ENCODE measurements around the gene SOHLH1. TPM values are rescaled to one million over a fixed set of nuclear protein-coding genes. Genes with fewer than 3 reads are reported as not detected.

The SOHLH1 gene
- total RNA-seq, 1 experiment from 2014 or later: not detected

DNA sequence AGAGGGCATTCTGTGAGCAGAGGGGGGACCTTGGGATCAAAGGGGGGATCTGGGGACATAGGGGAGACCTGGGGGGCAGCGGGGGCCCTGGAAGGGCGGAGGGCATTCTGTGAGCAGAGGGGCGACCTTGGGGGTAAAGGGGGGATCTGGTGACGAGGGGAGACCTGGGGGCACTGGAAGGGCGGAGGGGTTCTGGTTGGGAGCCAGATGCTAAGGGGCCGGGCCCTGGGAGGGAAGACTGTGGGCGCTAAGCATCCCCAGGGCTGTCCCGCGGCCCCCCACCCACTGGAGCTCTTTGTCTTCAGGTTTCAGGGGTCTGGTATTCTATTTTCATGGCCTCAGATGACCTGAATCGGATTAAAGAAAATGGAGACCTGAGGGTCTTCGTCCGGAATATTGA is 35.4 kb downstream of the SOHLH1 start:
- ATAC-seq: no peak
- in situ Hi-C loops (cut with HindIII; ENCODE audit: low pct_unique_long_range_greater_than_20kb, low sequenced_read_pairs) (no loop called here), intact Hi-C loops (cut with micrococcal nuclease; ENCODE audit: unreplicated experiment) (no loop called here)
- Histone ChIP-seq H3K36me3 (ENCODE audit: control insufficient read depth, insufficient read depth, low read length) (no peaks in the 10 kb centered on the region), H3K4me3 (ENCODE audit: low read depth in 2 of 2, low read length in 2 of 2) (no peak overlapping the region), H3K27ac (ENCODE audit: low read length) (no peak overlapping the region), H3K4me1 (ENCODE audit: control insufficient read depth, insufficient read depth, low read length) (no peaks in the 10 kb centered on the region), H3K27me3 (ENCODE audit: control insufficient read depth, insufficient read depth, low read length) (no peaks in the 10 kb centered on the region), H3K9me3 (ENCODE audit: control insufficient read depth, insufficient read depth, low read depth, low read length) (no peaks in the 10 kb centered on the region)
- no peak for DNase-seq (ENCODE audit: low read depth, low spot score)
- BruUV-seq (replicated peaks): no TSS peak
- TF ChIP-seq POLR2AphosphoS5 (IDR thresholded peaks at IDR 0.05; ENCODE audit: low read depth, low read length) (no peak), TCF7L2 (IDR thresholded peaks at IDR 0.05; ENCODE audit: low read depth, low read length) (no peak), SIN3A (IDR thresholded peaks at IDR 0.05; ENCODE audit: borderline replicate concordance, insufficient read depth, low read depth, low read length) (no peak)
- TF ChIP-seq, protein P1, sequence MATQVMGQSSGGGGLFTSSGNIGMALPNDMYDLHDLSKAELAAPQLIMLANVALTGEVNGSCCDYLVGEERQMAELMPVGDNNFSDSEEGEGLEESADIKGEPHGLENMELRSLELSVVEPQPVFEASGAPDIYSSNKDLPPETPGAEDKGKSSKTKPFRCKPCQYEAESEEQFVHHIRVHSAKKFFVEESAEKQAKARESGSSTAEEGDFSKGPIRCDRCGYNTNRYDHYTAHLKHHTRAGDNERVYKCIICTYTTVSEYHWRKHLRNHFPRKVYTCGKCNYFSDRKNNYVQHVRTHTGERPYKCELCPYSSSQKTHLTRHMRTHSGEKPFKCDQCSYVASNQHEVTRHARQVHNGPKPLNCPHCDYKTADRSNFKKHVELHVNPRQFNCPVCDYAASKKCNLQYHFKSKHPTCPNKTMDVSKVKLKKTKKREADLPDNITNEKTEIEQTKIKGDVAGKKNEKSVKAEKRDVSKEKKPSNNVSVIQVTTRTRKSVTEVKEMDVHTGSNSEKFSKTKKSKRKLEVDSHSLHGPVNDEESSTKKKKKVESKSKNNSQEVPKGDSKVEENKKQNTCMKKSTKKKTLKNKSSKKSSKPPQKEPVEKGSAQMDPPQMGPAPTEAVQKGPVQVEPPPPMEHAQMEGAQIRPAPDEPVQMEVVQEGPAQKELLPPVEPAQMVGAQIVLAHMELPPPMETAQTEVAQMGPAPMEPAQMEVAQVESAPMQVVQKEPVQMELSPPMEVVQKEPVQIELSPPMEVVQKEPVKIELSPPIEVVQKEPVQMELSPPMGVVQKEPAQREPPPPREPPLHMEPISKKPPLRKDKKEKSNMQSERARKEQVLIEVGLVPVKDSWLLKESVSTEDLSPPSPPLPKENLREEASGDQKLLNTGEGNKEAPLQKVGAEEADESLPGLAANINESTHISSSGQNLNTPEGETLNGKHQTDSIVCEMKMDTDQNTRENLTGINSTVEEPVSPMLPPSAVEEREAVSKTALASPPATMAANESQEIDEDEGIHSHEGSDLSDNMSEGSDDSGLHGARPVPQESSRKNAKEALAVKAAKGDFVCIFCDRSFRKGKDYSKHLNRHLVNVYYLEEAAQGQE (IDR thresholded peaks at IDR 0.05; ENCODE audit: insufficient read depth in 1 of 2, low read depth in 2 of 2, low read length in 1 of 2): no peak
- TF ChIP-seq, protein P2, sequence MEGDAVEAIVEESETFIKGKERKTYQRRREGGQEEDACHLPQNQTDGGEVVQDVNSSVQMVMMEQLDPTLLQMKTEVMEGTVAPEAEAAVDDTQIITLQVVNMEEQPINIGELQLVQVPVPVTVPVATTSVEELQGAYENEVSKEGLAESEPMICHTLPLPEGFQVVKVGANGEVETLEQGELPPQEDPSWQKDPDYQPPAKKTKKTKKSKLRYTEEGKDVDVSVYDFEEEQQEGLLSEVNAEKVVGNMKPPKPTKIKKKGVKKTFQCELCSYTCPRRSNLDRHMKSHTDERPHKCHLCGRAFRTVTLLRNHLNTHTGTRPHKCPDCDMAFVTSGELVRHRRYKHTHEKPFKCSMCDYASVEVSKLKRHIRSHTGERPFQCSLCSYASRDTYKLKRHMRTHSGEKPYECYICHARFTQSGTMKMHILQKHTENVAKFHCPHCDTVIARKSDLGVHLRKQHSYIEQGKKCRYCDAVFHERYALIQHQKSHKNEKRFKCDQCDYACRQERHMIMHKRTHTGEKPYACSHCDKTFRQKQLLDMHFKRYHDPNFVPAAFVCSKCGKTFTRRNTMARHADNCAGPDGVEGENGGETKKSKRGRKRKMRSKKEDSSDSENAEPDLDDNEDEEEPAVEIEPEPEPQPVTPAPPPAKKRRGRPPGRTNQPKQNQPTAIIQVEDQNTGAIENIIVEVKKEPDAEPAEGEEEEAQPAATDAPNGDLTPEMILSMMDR (IDR thresholded peaks at IDR 0.05): no peak
- ChIA-PET CTCF (no interaction called here), POLR2A (no interaction called here)

DNA sequence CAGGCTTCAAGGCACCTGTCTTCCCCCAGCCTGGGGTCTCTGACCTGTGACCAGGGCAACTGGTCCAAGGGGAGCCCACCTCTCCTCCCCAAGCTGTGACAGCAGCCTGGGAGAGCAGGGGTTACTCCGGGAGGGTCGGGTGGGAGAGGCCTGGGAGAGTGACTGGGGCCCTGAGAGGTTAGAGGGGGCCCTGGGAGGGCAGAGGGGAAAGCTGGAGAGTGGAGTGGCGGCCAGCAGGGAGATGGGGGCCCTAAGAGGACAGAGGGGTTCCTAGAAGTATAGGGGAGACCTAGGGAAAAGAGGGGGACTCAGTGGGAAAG is 35.9 kb downstream of the SOHLH1 start:
- BruUV-seq (replicated peaks): no TSS peak
- ChIA-PET POLR2A (no interaction called here), CTCF (no interaction called here)
- intact Hi-C loops (cut with micrococcal nuclease; ENCODE audit: unreplicated experiment) (no loop called here), in situ Hi-C loops (cut with HindIII; ENCODE audit: low pct_unique_long_range_greater_than_20kb, low sequenced_read_pairs) (no loop called here)
- no peaks in the 10 kb centered on the region for H3K9me3 ChIP-seq (ENCODE audit: control insufficient read depth, insufficient read depth, low read depth, low read length)
- TF ChIP-seq TCF7L2 (IDR thresholded peaks at IDR 0.05; ENCODE audit: low read depth, low read length): no peak
- TF ChIP-seq, protein P1 (IDR thresholded peaks at IDR 0.05; ENCODE audit: insufficient read depth in 1 of 2, low read depth in 2 of 2, low read length in 1 of 2): no peak
- TF ChIP-seq, protein P2 (IDR thresholded peaks at IDR 0.05): no peak
- TF ChIP-seq SIN3A (IDR thresholded peaks at IDR 0.05; ENCODE audit: borderline replicate concordance, insufficient read depth, low read depth, low read length): no peak
- TF ChIP-seq POLR2AphosphoS5 (IDR thresholded peaks at IDR 0.05; ENCODE audit: low read depth, low read length): no peak
- ATAC-seq (no peak), DNase-seq (ENCODE audit: low read depth, low spot score) (no peak)
- no peaks in the 10 kb centered on the region for H3K4me1 ChIP-seq (ENCODE audit: control insufficient read depth, insufficient read depth, low read length)
- no peaks in the 10 kb centered on the region for H3K27me3 ChIP-seq (ENCODE audit: control insufficient read depth, insufficient read depth, low read length)
- no peak overlapping the region for H3K27ac ChIP-seq (ENCODE audit: low read length)
- no peaks in the 10 kb centered on the region for H3K36me3 ChIP-seq (ENCODE audit: control insufficient read depth, insufficient read depth, low read length)
- H3K4me3 ChIP-seq (ENCODE audit: low read depth in 2 of 2, low read length in 2 of 2): no peak overlapping the region
